ENCODE results near the gene TBX21.

TBX21 gene

DNA sequence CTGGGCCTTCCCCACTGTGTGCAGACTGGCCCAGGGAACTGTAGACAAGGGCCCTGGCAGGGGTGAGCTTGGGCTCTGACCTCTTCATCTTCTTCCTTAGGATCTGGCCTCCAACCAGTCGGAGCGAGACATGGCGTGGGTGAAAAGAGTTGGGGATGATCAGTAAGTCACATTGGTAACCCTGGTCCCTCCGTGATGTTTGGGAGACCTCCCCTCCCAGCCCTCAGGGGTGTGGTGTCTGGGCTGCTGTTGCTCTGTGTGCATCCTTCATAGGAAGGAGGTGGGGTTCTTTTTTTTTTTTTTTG, 33.5 kb upstream of the TBX21 start:
- TF ChIP-seq, protein P1, sequence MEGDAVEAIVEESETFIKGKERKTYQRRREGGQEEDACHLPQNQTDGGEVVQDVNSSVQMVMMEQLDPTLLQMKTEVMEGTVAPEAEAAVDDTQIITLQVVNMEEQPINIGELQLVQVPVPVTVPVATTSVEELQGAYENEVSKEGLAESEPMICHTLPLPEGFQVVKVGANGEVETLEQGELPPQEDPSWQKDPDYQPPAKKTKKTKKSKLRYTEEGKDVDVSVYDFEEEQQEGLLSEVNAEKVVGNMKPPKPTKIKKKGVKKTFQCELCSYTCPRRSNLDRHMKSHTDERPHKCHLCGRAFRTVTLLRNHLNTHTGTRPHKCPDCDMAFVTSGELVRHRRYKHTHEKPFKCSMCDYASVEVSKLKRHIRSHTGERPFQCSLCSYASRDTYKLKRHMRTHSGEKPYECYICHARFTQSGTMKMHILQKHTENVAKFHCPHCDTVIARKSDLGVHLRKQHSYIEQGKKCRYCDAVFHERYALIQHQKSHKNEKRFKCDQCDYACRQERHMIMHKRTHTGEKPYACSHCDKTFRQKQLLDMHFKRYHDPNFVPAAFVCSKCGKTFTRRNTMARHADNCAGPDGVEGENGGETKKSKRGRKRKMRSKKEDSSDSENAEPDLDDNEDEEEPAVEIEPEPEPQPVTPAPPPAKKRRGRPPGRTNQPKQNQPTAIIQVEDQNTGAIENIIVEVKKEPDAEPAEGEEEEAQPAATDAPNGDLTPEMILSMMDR (IDR thresholded peaks at IDR 0.05; ENCODE audit: insufficient read depth, low read depth, low read length, missing control alignments): no peak
- no peak for DNase-seq (ENCODE audit: low read depth)
- no peak overlapping the region for H3K4me3 ChIP-seq (ENCODE audit: low read length)

DNA sequence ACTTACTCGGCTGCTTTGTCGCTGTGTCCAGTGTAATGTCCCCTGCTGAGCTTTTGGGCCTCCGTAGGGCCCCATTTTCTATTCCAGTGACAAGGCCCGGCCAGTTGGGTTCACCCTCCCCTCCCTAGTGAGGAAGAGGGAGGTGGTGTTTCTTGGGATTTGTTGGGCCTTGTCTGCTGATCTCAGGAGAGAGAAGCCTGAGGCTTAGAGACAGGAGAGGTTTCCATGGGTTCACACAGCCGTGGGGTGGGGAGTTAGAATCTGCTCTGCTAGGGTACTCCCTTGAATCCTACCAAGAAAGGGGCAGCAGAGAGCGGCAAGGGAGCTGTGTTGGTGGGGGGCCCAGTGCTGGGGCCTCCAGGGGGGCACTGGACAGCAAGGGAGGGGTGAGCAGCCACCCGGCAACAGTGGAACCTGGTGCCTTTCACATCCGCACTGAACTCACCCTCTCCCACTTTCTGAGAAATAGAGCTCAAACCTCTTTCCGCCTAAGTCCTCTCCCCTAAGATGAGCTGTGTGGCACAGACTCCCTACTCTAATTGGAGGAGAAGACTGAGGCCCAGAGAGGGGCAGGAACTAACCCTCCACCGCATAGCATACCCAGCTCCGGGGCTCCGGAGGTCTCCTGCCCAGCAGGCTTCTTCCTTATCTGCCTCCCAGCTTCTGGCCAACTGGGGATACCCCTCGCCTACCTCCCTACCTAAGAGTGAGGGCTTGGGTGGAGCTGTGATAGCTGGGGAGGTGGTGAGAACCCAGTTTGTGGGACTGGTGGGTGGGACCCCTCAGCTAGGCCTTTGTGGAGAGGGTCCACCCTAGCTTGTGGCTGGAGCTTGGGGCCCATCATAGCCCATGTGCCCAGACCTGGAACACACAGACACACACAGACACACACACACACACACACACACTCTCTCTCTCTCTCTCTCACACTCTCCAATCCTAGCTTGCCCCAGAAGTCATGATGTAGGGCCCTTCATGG, 32.3 kb upstream of the TBX21 start:
- TF ChIP-seq, protein P1 (IDR thresholded peaks at IDR 0.05; ENCODE audit: insufficient read depth, low read depth, low read length, missing control alignments): no peak
- no peak for DNase-seq (ENCODE audit: low read depth)
- H3K4me3 ChIP-seq (ENCODE audit: low read length): no peak overlapping the region

DNA sequence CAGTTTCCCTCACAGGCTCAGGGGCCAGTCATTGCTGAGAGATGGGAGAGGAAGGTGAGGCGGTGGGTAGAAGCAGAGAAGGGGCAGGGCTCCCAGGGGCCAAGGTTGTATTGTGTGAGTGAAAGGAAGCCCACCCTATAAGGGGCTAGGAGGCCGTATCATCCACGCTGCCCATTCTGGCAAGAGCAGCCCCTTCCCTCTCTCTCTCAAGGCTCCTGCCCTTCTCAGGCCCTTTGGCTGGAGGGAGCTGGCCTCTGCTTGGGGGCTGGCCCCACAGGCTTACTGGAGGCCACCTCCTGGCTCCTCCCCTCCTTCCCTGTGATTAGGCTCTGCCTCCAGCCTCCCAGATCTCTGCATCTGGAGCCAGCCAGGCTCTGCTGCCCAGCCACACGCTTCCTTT, 31.4 kb upstream of the TBX21 start:
- TF ChIP-seq, protein P1 (IDR thresholded peaks at IDR 0.05; ENCODE audit: insufficient read depth, low read depth, low read length, missing control alignments): no peak
- DNase-seq (ENCODE audit: low read depth): no peak
- H3K4me3 ChIP-seq (ENCODE audit: low read length): no peak overlapping the region

DNA sequence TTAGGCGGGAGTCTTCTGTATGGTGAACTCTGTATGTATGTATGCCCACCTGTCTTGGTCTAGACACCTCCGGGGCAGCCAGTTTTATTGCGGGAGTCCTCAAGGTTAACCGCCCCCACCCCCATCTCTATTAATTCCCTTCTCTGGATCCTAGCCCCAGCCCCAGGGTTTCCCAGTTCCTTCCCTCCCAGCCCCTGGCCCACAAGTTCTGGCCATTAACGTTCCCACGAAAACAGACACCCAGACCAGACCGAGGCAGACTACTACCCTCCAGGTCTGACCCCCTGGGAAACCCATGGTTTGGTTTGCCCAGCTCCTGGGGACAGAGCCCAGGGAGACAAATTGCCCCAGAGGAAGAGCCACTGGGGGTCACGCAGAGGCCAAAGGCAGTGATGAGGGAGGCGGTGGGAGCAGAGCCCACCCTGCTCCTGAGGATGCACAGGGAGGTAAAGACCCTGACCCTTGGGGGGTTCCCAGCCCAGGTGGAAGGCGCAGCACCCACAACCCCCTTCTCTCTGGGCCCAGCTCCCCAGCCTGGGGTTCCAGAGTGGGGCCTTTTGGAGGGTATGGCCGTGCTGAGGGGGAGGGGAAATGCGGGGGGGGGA, 30.5 kb upstream of the TBX21 start:
- TF ChIP-seq, protein P1 (IDR thresholded peaks at IDR 0.05; ENCODE audit: insufficient read depth, low read depth, low read length, missing control alignments): no peak
- no peak for DNase-seq (ENCODE audit: low read depth)
- no peak overlapping the region for H3K4me3 ChIP-seq (ENCODE audit: low read length)

DNA sequence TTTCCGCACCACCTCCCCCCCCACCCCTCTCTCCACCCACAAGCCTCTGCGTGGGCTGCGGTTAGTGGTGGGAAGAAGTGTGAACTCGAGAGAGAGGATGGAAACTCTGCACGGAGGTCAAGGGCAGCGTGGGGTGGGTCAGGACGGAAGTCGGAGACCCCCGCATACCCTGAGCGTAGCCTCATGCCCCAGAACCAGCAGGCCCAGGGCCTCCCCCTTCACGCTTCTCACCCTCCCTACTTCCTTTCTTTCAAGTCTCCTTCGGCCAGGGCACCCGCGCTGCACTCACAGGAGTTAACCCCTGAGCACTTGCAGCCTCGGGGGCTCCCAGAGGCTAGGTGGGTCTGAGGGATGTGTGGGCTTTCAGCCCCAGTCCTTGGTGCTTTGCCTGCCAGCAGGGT, 29.8 kb upstream of the TBX21 start:
- H3K4me3 ChIP-seq (ENCODE audit: low read length): no peak overlapping the region
- TF ChIP-seq, protein P1 (IDR thresholded peaks at IDR 0.05; ENCODE audit: insufficient read depth, low read depth, low read length, missing control alignments): no peak
- DNase-seq (ENCODE audit: low read depth): no peak

DNA sequence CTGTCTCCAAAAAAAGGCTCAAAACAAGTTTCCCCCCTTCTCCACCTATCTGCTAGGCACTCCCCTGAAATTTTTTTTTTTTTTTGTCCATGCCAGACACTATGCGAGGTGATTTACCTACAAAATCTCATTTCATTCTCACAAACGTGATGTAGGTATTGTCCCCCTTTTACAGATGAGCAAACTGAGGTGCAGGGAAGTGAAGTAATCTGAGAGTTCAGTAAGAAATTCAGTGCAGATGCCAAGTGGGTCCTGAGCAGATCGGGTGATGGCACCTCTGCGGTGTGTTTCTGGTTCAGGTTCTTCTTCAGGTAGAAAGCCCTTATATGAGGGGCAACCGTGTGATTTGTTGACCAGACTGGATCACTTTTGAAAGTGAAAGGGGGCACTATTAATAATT, 29.4 kb upstream of the TBX21 start:
- TF ChIP-seq, protein P1 (IDR thresholded peaks at IDR 0.05; ENCODE audit: insufficient read depth, low read depth, low read length, missing control alignments): no peak
- no peak for DNase-seq (ENCODE audit: low read depth)
- no peak overlapping the region for H3K4me3 ChIP-seq (ENCODE audit: low read length)
